Endothelial cell of umbilical vein (primary cell): ENCODE results near the gene FAM98C. TPM values are rescaled to one million over a fixed set of nuclear protein-coding genes. Genes with fewer than 3 reads are reported as not detected.

Source experiments
- BruUV-seq: library from RNA; stranded (reverse); fragments of 400-500 nt; replicated peaks from 2 replicates; lab custom pipeline; 2021; lab: Mats Ljungman, UMichigan
- CTCF ChIA-PET: fragments of 300-600, 350-600 bp; sonication (Branson Sonifier 250); formaldehyde crosslinking; loops from one replicate; lab custom pipeline; 2021; ENCODE audit warnings: antibody characterized with exemption, inconsistent platforms; lab: Charles Lee
- POLR2A ChIA-PET: fragments of 300-600, 350-600 bp; sonication (Branson Sonifier 250); formaldehyde crosslinking; loops from one replicate; lab custom pipeline; 2021; ENCODE audit warnings: antibody characterized with exemption, inconsistent platforms; lab: Charles Lee
- DNase-seq: peaks from one replicate; pipeline ENCODE4 v3.0.0-alpha.2; 2011; ENCODE audit warnings: low read depth, low spot score
- FAIRE-seq: peaks from 2 replicates; lab custom pipeline; 2011; peaks lifted over from hg19 to GRCh38; lab: Jason Lieb, UNC
- H2AFZ ChIP-seq: 2 replicates; pipeline ENCODE4 v1.6.0; 2012; ENCODE audit warnings: low read depth, low read length, control low read depth, inconsistent platforms
- H3K27ac ChIP-seq: 2 replicates; pipeline ENCODE4 v1.5.1; 2011; ENCODE audit warnings: low read depth, mild to moderate bottlenecking, control low read depth, low read length, moderate library complexity; ENCODE audit not compliant: insufficient read depth
- H3K27me3 ChIP-seq, 2 experiments: 2 replicates each; pipeline versions ENCODE4 v1.6.0 to v1.6.1; 2011; ENCODE audit warnings: low read length in 2 of 2, mixed read lengths in 1 of 2; ENCODE audit not compliant: control insufficient read depth in 2 of 2, insufficient read depth in 2 of 2
- H3K36me3 ChIP-seq, 2 experiments: 2 replicates in 1 of 2; 3 replicates in 1 of 2; pipeline ENCODE4 v1.5.1; 2011; ENCODE audit warnings: low read length in 2 of 2, mild to moderate bottlenecking in 1 of 2, moderate library complexity in 1 of 2; ENCODE audit not compliant: control insufficient read depth in 2 of 2, insufficient read depth in 2 of 2; ENCODE audit errors: extremely low read depth in 1 of 2
- H3K4me1 ChIP-seq: 3 replicates; pipeline ENCODE4 v1.5.1; 2011; ENCODE audit warnings: mild to moderate bottlenecking, low read length; ENCODE audit not compliant: control insufficient read depth, insufficient read depth; ENCODE audit errors: extremely low read depth
- H3K4me2 ChIP-seq: 2 replicates; pipeline ENCODE4 v1.6.1; 2011; ENCODE audit warnings: low read length, control low read depth, mixed read lengths; ENCODE audit not compliant: insufficient read depth
- H3K4me3 ChIP-seq, 3 experiments: fragments of 200-600 bp in 1 of 3; sonication (generic), shearing (Covaris generic) in 1 of 3; replicated peaks in 1 of 3; 2 replicates each; pipeline ENCODE4 v1.5.1; 2011 to 2016; ENCODE audit warnings: control low read depth in 3 of 3, low read length in 3 of 3, mild to moderate bottlenecking in 2 of 3, inconsistent platforms in 1 of 3, low read depth in 1 of 3, moderate library complexity in 1 of 3; ENCODE audit not compliant: insufficient read depth in 1 of 3
- H3K79me2 ChIP-seq: 2 replicates; pipeline ENCODE4 v1.6.0; 2012; ENCODE audit warnings: low read length, inconsistent platforms; ENCODE audit not compliant: control insufficient read depth, insufficient read depth
- H3K9ac ChIP-seq: replicated peaks from 2 replicates; pipeline ENCODE3; 2011; ENCODE audit warnings: low read length, control low read depth; ENCODE audit not compliant: insufficient read depth; ENCODE audit errors: extremely low read depth
- H3K9me1 ChIP-seq: replicated peaks from 3 replicates; pipeline ENCODE4 v1.6.0; 2011; ENCODE audit warnings: mild to moderate bottlenecking, low read length; ENCODE audit not compliant: control insufficient read depth, insufficient read depth; ENCODE audit errors: extremely low read depth
- H3K9me3 ChIP-seq: replicated peaks from 2 replicates; pipeline ENCODE4 v1.5.1; 2012; ENCODE audit warnings: low read length, inconsistent platforms; ENCODE audit not compliant: control insufficient read depth, insufficient read depth
- H4K20me1 ChIP-seq: replicated peaks from 2 replicates; pipeline ENCODE3; 2011; ENCODE audit warnings: mild to moderate bottlenecking, low read length; ENCODE audit not compliant: control insufficient read depth, insufficient read depth; ENCODE audit errors: extremely low read depth
- EZH2 ChIP-seq: IDR thresholded peaks from 2 replicates; pipeline ENCODE4 v1.6.1; 2012; ENCODE audit warnings: borderline replicate concordance, low read depth, mild to moderate bottlenecking, moderate library complexity, low read length, inconsistent platforms; ENCODE audit not compliant: severe bottlenecking
- FOS ChIP-seq: IDR thresholded peaks from 2 replicates; pipeline ENCODE4 v1.6.1; 2011; ENCODE audit warnings: mild to moderate bottlenecking, low read length, moderate library complexity, borderline replicate concordance; ENCODE audit not compliant: insufficient read depth
- GATA2 ChIP-seq: IDR thresholded peaks from 2 replicates; pipeline ENCODE4 v1.7.0; 2011; ENCODE audit warnings: low read depth, mild to moderate bottlenecking, moderate library complexity, mixed read lengths, low read length; ENCODE audit not compliant: insufficient read length, insufficient read depth
- MAX ChIP-seq: IDR thresholded peaks from 2 replicates; pipeline ENCODE4 v1.6.1; 2011; ENCODE audit not compliant: insufficient read depth, insufficient read length
- MYC ChIP-seq: IDR thresholded peaks from one replicate; pipeline ENCODE4 v1.6.1; 2011; ENCODE audit warnings: mild to moderate bottlenecking, low read depth, low read length
- POLR2AphosphoS5 ChIP-seq: IDR thresholded peaks from 2 replicates; pipeline ENCODE4 v1.6.1; 2012; ENCODE audit warnings: low read depth, mild to moderate bottlenecking, control low read depth, low read length, moderate library complexity; ENCODE audit not compliant: insufficient read depth
- dilution Hi-C: fragments of 300-500 bp; cut with MboI; formaldehyde crosslinking; loops from one replicate; pipeline ENCODE4 v1.15.0; 2019; ENCODE audit warnings: low sequenced_read_pairs; ENCODE audit not compliant: extremely low pct_ligation_motif_present
- intact Hi-C: fragments of 100-400 bp; cut with micrococcal nuclease; formaldehyde crosslinking; loops from one replicate; pipeline ENCODE4 v1.10.0; 2022
- polyA plus RNA-seq, 4 experiments: library from polyadenylated mRNA; depleted of rRNA in 3 of 4; stranded (reverse) in 3 of 4; unstranded in 1 of 4; fragments of >200 nt; gene quantifications; 2 replicates each; pipeline versions ENCODE4 v1.2.1 to v1.2.3, GENCODE V29; 2011 to 2012; ENCODE audit warnings: missing spikeins in 1 of 4
- total RNA-seq: library from RNA; stranded (reverse); gene quantifications from 2 replicates; pipeline ENCODE4 v1.2.3, GENCODE V29; 2021
- TF ChIP-seq, protein P1 (sequence below), 2 donors: IDR thresholded peaks; 1 replicate in 1 of 2; 2 replicates in 1 of 2; pipeline ENCODE4 v1.5.1; 2011; ENCODE audit warnings: low read length in 2 of 2, mild to moderate bottlenecking in 2 of 2, moderate library complexity in 2 of 2, control low read depth in 1 of 2, inconsistent platforms in 1 of 2, low read depth in 1 of 2; ENCODE audit not compliant: insufficient read depth in 1 of 2; ENCODE audit errors: extremely low read depth in 1 of 2

Gene FAM98C
- total and polyA plus RNA-seq, 2 donors (not counting 3 experiments of a cell fraction or from before 2014, with no cell fraction given) = 12.6 to 13.0 TPM

GRCh38 chr19:38457690-38458405 is 55.0 kb downstream of the FAM98C start:
- H3K4me2 ChIP-seq = no peak overlapping the region
- H3K36me3 ChIP-seq = no peaks in the 10 kb centered on the region
- H3K4me1 ChIP-seq = no peaks in the 10 kb centered on the region
- H3K79me2 ChIP-seq = no peaks in the 10 kb centered on the region
- H2AFZ ChIP-seq = no peak overlapping the region
- no peak for DNase-seq
- no peaks in the 10 kb centered on the region for H3K9me1 ChIP-seq
- intact Hi-C loops = no loop called here
- H3K9me3 ChIP-seq = no peaks in the 10 kb centered on the region
- H3K9ac ChIP-seq = no peak overlapping the region
- ChIA-PET CTCF (no interaction called here), POLR2A (no interaction called here)
- no peaks in the 10 kb centered on the region for H3K27me3 ChIP-seq
- TF ChIP-seq POLR2AphosphoS5 = no peak
- TF ChIP-seq FOS = no peak
- TF ChIP-seq EZH2 = no peak
- no peak for TF ChIP-seq MAX
- TF ChIP-seq MYC = no peak
- TF ChIP-seq, protein P1, sequence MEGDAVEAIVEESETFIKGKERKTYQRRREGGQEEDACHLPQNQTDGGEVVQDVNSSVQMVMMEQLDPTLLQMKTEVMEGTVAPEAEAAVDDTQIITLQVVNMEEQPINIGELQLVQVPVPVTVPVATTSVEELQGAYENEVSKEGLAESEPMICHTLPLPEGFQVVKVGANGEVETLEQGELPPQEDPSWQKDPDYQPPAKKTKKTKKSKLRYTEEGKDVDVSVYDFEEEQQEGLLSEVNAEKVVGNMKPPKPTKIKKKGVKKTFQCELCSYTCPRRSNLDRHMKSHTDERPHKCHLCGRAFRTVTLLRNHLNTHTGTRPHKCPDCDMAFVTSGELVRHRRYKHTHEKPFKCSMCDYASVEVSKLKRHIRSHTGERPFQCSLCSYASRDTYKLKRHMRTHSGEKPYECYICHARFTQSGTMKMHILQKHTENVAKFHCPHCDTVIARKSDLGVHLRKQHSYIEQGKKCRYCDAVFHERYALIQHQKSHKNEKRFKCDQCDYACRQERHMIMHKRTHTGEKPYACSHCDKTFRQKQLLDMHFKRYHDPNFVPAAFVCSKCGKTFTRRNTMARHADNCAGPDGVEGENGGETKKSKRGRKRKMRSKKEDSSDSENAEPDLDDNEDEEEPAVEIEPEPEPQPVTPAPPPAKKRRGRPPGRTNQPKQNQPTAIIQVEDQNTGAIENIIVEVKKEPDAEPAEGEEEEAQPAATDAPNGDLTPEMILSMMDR (IDR thresholded peaks at IDR 0.05; ENCODE audit: extremely low read depth in 1 of 2, insufficient read depth in 1 of 2, low read depth in 1 of 2, low read length in 2 of 2) = no peak
- no peak for TF ChIP-seq GATA2
- BruUV-seq = no TSS peak
- FAIRE-seq = no peak
- H3K27ac ChIP-seq = no peak overlapping the region
- no peaks in the 10 kb centered on the region for H4K20me1 ChIP-seq
- H3K4me3 ChIP-seq = no peak overlapping the region
- dilution Hi-C loops = no loop called here

Other genes with a start within 250 kb of the FAM98C start
- gene DPF1, start 178.9 kb upstream of the FAM98C start, total RNA-seq = 3.9 and 5.0 TPM in 2 replicates
- gene DPF1, start 178.9 kb upstream of the FAM98C start, polyA plus RNA-seq = 1.6 and 2.0 TPM in 2 replicates
- gene PPP1R14A, start 146.7 kb upstream of the FAM98C start, total RNA-seq = 5.3 and 16.3 TPM in 2 replicates
- 3.0 and 5.9 TPM in 2 replicates for gene PPP1R14A, start 146.7 kb upstream of the FAM98C start, polyA plus RNA-seq
- 20.1 and 46.6 TPM in 2 replicates for gene SPINT2, start 138.5 kb upstream of the FAM98C start, total RNA-seq
- 23.9 and 28.9 TPM in 2 replicates for gene SPINT2, start 138.5 kb upstream of the FAM98C start, polyA plus RNA-seq
- 4.3 and 18.9 TPM in 2 replicates for gene C19orf33, start 98.8 kb upstream of the FAM98C start, total RNA-seq
- 34.1 and 54.0 TPM in 2 replicates for gene C19orf33, start 98.8 kb upstream of the FAM98C start, polyA plus RNA-seq
- gene YIF1B, start 87.1 kb upstream of the FAM98C start, total RNA-seq = 80.9 and 85.8 TPM in 2 replicates
- 249 and 345 TPM in 2 replicates for gene YIF1B, start 87.1 kb upstream of the FAM98C start, polyA plus RNA-seq
- gene KCNK6, start 83.2 kb upstream of the FAM98C start, total RNA-seq = 8.0 and 11.3 TPM in 2 replicates
- gene KCNK6, start 83.2 kb upstream of the FAM98C start, polyA plus RNA-seq = 7.4 and 7.7 TPM in 2 replicates
- 2.2 and 4.2 TPM in 2 replicates for gene CATSPERG, start 67.3 kb upstream of the FAM98C start, total RNA-seq
- gene CATSPERG, start 67.3 kb upstream of the FAM98C start, polyA plus RNA-seq = 0.77 and 0.81 TPM in 2 replicates
- gene PSMD8, start 28.5 kb upstream of the FAM98C start, total RNA-seq = 203 and 215 TPM in 2 replicates
- 543 and 714 TPM in 2 replicates for gene PSMD8, start 28.5 kb upstream of the FAM98C start, polyA plus RNA-seq
- 0.88 and 1.5 TPM in 2 replicates for gene GGN, start 15.1 kb upstream of the FAM98C start, total RNA-seq
- 0.39 and 0.73 TPM in 2 replicates for gene GGN, start 15.1 kb upstream of the FAM98C start, polyA plus RNA-seq
- 13.5 and 15.7 TPM in 2 replicates for gene SPRED3, start 14.4 kb upstream of the FAM98C start, total RNA-seq
- gene SPRED3, start 14.4 kb upstream of the FAM98C start, polyA plus RNA-seq = 5.7 and 7.0 TPM in 2 replicates
- gene RASGRP4, start 23.1 kb downstream of the FAM98C start, total RNA-seq = not detected in 2 replicates
- not detected in 2 replicates for gene RASGRP4, start 23.1 kb downstream of the FAM98C start, polyA plus RNA-seq
- gene RYR1, start 30.6 kb downstream of the FAM98C start, total RNA-seq = 0.02 TPM in 1 of 2 replicates, not detected in the other
- under 0.01 TPM in 1 of 2 replicates, not detected in the other for gene RYR1, start 30.6 kb downstream of the FAM98C start, polyA plus RNA-seq
- gene MAP4K1, start 214.9 kb downstream of the FAM98C start, total RNA-seq = 1.2 and 1.6 TPM in 2 replicates
- 0.12 and 0.14 TPM in 2 replicates for gene MAP4K1, start 214.9 kb downstream of the FAM98C start, polyA plus RNA-seq
- 267 and 277 TPM in 2 replicates for gene EIF3K, start 216.1 kb downstream of the FAM98C start, total RNA-seq
- gene EIF3K, start 216.1 kb downstream of the FAM98C start, polyA plus RNA-seq = 584 and 644 TPM in 2 replicates
- gene ACTN4, start 244.6 kb downstream of the FAM98C start, total RNA-seq = 693 and 748 TPM in 2 replicates
- 313 and 329 TPM in 2 replicates for gene ACTN4, start 244.6 kb downstream of the FAM98C start, polyA plus RNA-seq